ENCODE data around the gene TRIP10.

TRIP10 gene

DNA sequence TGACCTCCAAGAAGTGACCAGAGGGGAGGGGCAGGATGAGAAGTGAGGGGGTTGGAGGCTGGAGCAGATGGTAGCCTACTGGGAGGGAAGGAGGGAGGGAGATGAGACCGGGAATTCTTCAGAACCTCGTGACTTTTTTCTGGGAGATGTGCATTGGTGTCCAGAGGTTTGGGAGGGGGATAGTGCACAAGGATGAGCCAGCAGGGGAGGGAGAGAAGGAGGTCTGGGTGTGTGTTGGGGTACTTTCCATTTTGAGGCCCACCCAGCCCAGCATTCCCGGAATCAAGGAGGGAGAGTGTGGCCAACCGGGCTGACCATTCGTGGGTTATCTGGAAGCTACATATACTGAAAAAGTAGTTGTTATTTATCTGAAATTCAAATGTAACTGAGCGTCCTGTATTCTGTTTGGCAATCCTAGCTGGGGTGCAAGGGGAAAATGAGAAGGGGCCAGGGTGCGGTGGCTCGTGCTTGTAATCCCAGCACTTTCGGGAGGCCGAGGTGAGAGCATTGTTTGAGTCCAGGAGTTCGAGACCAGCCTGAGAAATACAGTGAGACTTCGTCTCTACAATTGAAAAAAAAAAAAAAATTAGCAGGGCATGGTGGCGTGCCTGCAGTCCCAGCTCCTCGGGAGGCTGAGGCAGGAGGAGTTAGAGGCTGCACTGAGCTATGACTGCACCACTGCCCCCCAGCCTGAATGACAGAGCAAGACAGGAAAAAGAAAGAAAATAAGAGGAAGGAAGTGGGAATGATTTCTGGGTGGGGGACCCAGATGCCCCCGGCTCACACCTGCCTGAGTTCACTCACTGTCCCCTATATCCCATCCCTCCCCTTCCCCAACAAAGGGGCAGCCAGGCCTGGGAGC lies 14.6 kb upstream of the TRIP10 start:
- no peak for DNase-seq (ENCODE audit: low read depth in 1 of 2, low spot score in 1 of 2)

DNA sequence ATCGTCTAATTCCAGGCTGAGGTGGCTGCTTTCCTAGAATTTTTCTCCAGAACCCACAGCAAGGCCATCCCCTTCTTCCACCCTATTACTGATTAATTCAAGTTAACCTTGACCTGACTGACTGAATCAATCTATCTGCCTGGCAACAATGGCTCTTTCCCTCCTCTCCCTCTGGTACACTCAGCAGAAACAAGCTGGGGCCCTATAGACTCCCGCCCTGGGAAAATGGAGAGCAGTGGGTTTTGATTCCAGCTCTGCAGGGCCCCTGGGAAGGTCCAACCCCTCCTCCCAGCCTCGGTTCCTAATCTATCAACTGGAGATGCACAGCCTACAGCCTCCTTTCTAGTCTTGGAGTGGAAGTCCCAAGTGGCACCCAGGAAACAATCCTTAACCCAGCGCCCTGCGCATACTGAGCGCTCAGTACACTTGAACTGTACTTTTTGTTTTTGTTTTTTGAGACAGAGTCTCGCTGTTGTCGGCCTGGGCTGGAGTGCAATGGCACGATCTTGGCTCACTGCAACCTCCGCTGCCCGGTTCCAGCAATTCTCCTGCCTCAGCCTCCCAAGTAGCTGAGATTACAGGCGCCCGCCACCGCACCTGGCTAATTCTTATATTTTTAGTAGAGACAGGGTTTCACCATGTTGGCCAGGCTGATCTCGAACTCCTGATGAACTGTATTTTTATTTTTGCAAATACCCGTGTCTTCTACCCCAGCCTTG lies 13.8 kb upstream of the TRIP10 start:
- DNase-seq (ENCODE audit: low read depth in 1 of 2, low spot score in 1 of 2) = no peak

DNA sequence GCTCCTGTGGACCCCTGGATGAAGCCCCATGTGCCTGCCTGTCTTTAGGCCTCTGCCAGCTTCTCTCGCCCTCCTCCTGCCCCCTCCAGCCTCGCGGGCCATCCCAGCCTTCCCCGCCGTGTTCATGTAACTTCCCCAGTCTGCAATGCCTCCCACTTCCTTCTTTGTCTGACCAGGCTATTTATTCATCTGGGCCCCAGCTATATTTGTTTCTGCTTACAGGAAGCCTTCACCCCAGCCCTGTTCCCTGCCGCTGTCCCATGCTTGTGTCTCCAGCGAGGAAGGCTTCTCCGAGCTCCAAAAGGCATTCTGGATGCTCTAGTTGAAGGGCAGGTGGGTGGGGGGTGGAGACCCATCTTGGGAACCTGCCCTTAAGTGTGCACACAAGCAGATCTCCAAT lies 11.1 kb upstream of the TRIP10 start:
- DNase-seq (ENCODE audit: low read depth in 1 of 2, low spot score in 1 of 2) = no peak

DNA sequence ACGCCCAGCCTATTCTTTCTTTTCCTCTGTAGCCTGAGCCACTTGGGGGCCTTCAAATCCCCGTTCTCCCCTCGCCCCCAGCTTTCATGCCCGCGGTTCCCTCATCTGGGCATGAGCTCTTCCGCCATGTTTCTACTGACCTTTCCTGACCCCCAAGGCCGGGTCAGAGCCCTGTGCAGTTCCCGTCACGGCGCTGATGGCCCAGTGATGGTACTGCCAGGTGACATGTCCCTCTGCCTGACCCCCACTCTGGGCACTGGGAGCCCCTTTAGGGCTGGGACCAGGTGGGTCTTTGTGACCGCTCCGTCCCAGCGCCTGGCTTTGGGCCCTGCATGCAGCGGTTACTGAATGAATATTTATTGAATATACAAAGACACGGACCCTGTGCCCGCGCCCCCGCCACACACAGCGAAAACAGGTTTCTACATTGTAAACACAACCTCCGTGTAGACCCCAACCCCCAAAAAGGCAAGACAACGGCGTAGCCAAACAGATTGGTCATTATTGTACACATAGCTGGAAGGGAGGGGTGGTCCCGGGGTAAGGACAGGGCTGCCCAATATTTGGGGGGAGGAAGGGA lies 9.8 kb upstream of the TRIP10 start:
- DNase-seq (ENCODE audit: low read depth in 1 of 2, low spot score in 1 of 2) = no peak

DNA sequence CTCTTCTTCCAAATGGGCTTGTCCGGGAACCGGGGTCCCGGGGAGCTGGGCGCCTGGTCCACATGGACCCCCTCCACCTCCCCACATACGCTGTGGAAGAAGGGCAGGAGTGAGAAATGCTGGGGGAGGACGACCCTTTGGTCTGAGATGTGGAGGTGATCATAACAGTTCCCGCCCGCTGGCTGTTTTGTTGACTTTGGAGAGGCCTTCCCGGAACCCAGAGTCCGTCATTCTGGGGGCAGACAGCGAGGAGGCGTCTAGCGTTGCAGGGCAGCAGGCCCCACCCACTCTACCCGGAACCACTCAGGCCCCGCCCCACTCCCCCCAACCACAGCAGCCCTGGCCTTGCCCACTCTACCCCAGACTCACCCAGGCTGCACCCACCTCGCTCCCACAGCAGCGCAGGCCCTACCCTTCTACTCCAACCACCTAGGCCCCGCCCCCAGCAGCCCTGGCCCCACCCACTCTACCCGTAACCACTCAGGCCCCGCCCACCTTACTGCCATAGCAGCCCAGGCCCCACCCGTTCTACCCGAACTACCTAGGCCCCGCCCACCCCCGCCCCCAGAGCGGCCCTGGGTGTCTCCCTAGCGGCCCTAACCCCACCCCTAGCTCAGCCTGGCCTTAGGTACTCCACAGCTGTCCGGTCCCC lies 9.2 kb upstream of the TRIP10 start:
- DNase-seq (ENCODE audit: low read depth in 1 of 2, low spot score in 1 of 2) = no peak

DNA sequence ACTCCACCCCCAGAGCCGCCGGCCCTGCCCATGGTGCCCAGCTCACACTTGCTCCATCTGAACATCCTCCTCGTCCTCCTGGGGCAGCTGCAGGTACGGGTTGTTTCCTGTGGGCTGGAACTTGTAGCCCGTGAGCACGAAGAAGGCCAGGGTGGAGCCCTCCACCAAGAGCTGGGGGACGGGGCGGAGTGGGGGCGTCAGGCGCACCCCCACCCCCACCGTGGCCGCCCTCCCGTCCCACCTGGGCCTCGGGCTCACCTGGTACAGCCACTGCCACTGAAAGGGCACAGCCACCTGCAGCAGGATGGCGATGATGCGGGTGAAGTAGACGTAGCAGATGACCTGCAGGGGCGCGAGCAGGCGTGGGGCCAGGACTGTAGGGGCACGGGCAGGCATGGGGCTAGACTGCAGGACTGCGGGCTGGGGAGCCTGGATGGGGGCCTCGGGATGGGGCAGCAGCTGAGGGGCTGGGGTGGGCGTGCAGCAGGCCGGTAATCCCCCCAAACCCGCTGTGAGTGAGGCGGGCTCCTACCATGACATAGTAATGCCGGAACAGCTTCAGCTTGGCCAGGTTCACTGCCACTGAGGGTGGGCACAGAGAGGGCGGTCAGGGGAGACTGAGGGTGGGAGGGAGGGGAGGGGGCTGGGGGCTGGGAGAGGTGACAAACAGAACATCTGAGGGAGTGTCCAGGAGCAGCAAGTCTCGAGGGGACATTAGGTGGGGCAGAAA lies 8.4 kb upstream of the TRIP10 start:
- no peak for DNase-seq (ENCODE audit: low read depth in 1 of 2, low spot score in 1 of 2)

DNA sequence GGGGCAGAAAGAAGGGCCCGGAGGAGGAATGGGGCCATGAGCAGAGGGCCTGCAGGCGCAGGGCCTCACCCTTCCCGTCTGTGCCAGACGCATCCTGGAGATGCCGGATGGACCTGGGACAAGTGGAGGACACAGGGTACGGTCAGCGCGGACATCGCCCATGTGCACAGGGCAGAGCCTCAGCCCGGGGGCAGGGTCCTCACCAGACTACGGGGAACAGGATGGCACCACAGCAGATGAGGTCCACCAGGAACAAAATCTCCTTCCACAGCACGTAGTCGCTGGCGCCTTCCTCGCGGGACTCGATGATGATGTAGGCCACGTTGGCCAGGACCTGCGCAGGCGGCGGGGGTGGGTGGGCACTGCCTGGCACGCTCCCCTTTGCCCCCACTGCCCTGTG lies 7.7 kb upstream of the TRIP10 start:
- DNase-seq (ENCODE audit: low read depth in 1 of 2, low spot score in 1 of 2) = no peak

DNA sequence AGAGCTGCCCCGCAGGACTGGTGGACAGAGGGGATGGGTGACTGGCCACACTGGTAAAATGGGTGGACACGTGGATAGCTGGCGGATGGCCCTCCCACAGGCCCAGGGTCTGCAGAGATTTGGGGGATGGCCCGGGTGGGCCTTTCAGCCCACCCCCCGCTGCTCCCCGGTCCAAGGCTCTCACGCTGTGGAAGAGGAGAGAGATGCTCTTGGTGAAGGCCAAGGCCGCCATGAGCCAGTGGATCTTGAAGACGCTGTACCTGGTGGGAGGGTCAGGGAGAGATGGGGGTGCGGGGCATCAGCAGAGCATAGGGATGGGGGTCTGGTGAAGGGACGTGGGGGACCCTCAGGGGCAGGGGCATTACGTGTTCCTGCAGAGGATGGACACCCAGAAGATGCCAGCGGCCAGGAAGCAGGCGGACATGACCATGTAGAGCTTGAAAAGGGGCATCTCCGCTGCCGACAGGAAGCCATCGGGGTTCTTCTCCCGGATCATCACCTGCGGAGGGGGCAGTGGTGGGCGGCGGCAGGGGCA lies 6.6 kb upstream of the TRIP10 start:
- no peak for DNase-seq (ENCODE audit: low read depth in 1 of 2, low spot score in 1 of 2)

DNA sequence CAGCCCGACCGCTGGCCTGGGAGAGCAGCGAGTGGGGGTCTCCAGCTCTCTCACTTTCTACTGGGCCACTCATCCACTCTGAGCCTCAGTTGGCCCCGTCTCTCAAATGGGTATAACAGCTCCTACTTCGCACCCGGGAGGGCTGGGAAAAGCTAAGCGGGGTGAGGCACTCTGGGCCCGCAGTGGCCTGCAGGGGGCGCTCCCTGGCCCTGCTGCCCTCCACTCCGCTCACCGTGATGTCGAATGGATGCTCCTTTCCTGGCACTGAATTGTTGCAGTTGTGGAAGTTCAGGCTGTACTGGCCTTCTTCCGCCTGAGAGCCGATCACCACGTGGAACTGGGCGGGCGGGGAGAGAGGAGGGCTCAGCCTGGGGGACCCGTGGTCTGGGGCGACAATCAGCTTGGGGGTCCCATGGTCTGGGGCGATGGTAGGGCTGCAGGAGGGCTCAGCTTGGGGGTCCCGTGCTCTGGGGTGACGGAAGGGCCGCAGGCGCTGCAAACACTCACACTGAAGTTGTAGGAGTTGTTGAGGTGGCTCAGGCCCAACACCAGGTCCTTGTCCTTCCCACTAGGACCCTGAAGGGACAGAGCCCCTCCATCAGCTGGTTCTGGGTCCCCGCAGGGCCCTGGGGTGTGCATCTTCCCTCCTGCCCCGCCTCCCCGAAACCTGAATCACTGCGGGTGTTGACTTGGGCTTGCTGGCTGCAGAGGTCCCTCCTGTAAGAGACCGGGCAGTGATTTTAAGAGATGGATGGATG lies 6.0 kb upstream of the TRIP10 start:
- DNase-seq (ENCODE audit: low read depth in 1 of 2, low spot score in 1 of 2) = no peak

DNA sequence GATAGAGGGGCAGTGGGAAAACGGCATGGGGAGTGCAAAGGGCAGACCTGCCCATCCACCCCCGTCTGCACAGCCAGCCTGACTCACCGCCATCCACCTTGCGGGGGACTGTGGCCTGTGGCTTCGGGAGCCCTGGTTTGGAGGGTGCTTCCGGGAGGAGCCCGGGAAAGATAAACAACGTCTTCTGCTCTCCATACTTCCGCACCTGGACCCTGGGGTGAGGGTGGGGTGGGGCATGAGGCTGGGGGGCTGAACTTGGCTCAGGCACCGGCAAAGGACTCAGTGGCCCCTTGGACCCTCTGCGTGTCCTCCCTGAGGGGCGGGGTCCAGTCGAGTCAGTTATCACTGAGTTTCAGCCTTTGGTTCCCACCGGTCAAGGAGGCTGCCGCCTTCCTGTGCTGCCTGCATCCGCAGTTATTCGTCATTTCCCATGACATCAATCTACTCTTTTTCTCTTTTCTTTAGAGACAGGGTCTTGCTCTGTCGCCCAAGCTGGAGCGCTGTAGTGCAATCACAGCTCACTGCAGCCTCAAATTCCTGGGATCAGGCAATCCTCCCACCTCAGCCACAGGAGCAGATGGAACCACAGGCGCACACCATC lies 5.3 kb upstream of the TRIP10 start:
- DNase-seq (ENCODE audit: low read depth in 1 of 2, low spot score in 1 of 2) = no peak

DNA sequence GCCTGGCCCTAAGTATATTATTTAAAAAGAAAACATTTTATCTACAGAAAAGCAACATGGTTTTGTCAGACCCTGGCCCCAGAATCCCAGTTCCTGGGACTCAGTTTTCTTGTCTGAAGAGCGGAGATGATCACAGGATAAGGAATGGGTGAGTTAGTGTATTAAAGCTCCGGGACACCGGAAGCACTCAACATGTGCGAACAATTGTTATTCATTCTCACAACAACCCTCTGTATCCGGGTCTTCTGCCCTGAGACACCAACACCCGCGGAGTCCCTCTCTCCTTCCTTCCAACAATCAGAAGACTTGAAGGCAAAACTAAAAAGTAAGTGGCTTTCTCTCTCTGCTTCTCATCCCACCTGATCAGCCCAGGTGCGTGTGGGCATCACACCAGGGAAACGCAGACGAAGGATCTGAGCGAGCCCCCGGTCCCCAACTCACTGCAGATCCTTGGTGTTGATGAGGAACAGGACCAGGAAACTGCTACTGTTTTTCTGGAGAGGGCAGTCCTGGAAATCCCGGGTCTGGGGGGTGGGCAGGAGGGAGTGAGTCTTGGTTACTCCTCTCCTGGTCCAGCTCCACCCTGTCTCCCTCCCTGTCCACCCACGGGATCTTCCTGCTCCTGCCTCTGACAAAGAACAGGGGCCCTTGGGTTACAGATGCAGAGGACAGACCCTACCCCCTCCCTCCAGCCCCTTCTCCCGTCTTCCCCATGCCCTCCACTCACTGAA lies 4.1 kb upstream of the TRIP10 start:
- DNase-seq (ENCODE audit: low read depth in 1 of 2, low spot score in 1 of 2) = no peak

DNA sequence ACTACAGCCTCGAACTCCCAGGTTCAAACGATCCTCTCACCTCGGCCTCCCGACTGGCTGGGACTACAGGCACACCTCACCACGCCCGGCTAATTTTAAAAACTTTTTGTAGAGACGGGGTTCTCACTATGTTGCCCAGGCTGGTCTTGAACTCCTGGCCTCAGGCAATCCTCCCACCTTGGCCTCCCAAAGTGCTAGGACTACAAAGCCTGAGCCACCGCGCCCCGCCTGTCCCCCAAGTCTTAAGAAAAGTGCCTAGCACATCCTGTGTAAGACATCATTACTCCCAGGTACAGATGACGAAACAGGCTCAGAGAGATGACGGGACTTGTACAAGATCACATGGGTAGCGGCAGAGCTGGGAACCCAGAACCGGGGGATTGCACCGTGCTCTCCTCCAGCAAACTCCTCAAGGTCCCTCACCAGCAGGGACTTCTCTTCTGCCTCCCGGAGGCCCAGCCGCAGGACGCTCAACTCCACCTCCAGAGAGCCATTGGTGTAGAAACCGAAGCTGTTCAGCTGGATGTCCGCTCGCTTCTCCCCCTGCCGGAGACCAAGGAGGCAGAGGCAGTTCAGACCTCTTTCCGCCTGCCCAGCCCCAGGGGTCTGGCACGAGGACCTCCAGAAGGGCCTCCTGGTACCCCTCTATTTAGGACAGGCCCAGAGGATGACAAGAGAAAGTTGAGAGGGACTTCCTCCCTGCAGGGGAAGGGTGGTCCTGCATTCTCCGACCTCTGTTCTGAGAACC lies 3.1 kb upstream of the TRIP10 start:
- peak; percentile 46 to 61 for DNase-seq (ENCODE audit: low read depth in 1 of 2, low spot score in 1 of 2)

DNA sequence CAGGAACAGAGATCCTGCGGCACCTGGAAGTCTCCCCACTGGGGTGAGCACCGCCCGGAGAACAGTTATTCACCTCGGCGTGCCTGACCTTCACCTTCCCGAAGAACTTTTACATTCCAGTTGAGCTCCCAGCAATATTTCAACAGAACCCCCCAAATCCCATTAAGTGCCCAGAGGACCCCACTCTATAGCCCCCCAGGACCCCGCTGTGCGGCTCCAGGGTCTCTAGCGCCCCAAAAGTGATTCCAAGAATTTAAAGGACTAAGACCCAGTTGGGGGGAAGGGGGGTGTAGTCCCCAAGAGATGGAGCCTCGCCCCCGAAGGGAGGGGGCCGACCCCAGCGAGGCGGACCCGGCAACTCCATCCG lies 2.6 kb upstream of the TRIP10 start:
- no peak for DNase-seq (ENCODE audit: low read depth in 1 of 2, low spot score in 1 of 2)

DNA sequence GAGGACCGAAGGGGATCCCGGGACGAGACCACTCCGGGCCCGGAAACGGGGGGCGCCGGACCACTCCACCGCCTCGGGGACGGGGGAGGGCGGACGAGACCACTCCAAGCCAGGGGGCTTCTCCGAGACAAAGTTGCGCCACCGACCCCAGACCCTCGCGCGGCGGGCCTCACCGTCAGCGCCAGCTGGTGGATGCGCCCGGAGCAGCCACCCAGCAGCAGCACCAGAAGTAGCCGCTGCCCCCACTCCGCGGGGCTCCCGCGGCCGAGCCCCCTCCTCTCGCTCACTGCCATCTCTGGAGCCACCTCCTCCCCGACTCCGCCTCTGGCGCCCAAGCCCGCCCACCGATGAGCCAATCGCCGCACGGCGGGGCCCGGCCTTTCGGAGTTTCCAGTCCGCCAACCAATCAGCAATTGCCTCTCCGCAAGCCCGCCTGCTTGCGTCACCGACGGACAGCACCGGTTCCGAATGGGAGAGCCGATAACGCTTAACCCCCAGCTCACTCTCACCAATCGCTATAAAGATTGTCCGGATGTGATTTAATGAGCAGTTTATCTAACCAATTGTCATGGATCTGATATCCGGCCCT lies 2.1 kb upstream of the TRIP10 start, which contains the start of gene GPR108:
Gene GPR108, minus strand, starts transcription at position 297 of the 589 bp plus-strand sequence. Its CDS starts 4 bp downstream, at position 293.
- peak; percentile 97 to 99 for DNase-seq (ENCODE audit: low read depth in 1 of 2, low spot score in 1 of 2)

DNA sequence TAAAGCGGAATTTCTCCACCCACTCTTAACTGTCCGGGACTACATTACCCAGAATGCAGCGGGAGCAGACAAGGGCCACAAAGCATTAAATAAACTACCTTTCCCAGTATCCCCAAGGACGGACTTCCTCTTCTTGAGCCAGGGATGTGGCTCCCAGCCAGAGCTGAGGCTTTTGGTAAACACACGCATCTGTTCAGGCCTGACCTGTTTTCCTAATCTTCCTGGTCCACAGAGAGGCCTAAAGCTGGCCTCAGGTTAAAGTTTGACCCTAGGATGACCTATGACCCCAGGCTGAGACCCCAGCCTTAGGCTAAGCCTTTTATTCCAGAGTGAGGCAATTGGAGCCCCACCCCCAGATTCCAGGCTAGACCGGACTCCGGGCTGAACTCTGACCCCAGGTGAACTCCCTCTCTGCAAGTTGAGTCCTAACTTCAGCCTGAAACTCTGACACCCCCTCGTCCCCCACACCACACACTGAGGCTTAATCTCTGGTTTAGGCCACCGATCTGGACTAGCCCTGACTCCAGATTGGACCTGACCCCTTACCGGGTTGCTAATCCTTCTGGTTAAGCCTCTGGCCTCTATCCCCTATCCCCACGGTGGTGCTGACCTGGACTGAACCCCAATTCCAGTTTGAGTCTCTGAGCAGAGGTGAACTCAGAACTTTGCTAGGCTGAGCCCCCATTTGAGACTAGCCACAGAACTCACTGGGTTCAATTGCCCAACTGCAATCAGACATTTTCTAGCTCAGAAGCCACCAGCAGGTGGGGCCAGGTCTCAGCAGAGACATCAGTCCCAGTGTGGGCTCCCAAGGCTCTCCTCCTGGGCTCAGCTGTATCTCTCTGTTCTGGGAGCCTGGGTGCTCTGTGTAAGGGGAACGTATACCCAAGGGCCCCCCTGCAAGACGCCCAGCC lies 1.4 kb upstream of the TRIP10 start:
- DNase-seq (ENCODE audit: low read depth in 1 of 2, low spot score in 1 of 2) = peak; percentile 56 to 72

DNA sequence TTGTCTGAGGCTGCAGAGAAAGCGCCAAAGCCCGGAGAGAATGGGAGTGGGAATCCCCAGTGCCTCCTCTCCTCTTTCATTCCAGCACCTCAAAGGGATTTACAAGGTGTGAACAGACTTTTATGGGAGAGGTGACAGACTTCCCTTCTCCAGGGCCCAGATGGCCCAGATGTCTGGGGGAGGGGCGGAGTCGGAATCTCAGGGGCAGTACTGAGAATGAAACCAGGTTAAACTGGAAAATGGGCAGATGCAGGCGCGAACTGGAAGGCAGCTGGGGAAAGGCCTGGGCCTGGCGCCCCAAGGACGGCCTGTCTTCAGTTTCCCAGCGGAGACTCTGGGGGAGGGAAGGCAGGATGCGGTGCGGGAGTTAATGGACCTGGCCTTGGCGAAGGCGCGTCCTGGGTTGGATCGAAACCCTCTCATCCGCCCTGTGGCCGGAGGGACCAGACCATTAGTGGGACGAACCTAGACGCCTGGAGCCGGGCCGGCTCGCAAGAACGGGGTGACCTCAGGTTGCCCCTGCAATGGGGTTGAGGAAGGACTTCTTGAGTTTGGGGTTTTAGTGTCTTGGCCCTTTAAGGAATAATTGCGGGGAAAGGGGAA lies 592 bp upstream of the TRIP10 start:
- no peak for DNase-seq (ENCODE audit: low read depth in 1 of 2, low spot score in 1 of 2)
